H7 (cell line): Measurements from ENCODE around the gene CYREN. TPM values are rescaled to one million over a fixed set of nuclear protein-coding genes. Genes with fewer than 3 reads are reported as not detected.
A peak's percentile ranks its signal among the peaks of the same experiment; 100 is the strongest.
"Not testable (repeated sequence)": the region's sequence is repeated elsewhere in the genome, so short reads cannot be mapped to it uniquely, and the experiment has no call there.

ENCODE experiments used
- DNase-seq: peaks from one replicate; pipeline ENCODE4 v3.0.0; 2012
- H3K27me3 ChIP-seq: 2 replicates; pipeline ENCODE4 v1.6.0; 2011; ENCODE audit warnings: mild to moderate bottlenecking, low read length; ENCODE audit not compliant: control insufficient read depth, insufficient read depth
- H3K36me3 ChIP-seq: replicated peaks from 2 replicates; pipeline ENCODE4 v1.5.1; 2011; ENCODE audit warnings: low read length; ENCODE audit not compliant: control insufficient read depth, insufficient read depth
- H3K4me3 ChIP-seq: 2 replicates; pipeline ENCODE4 v1.5.1; 2011; ENCODE audit warnings: low read depth, mild to moderate bottlenecking, control low read depth, low read length, moderate library complexity; ENCODE audit not compliant: insufficient read depth
- total RNA-seq: library from RNA; depleted of rRNA; stranded (reverse); fragments of >200 nt; shearing (Covaris generic); gene quantifications from 2 replicates; pipeline ENCODE4 v1.2.3, GENCODE V29; 2014; rRNA removed

Gene CYREN
- 36.2 and 41.1 TPM in 2 replicates for total RNA-seq

GRCh38 chr7:135170274-135170997 is at the start of gene CYREN:
Gene CYREN (minus strand): TSS chr7:135170707. CDS start chr7:135168922, 1,785 bp downstream.
- H3K36me3 ChIP-seq = peaks cover 32% of the 10 kb centered on the region
- H3K4me3 ChIP-seq = peak within 1 kb of the TSS; percentile 91
- DNase-seq = peak; percentile 94
- no peaks in the 10 kb centered on the region for H3K27me3 ChIP-seq

GRCh38 chr7:135217645-135218509 is 47.4 kb upstream of the CYREN start:
- DNase-seq = no peak
- no peaks in the 10 kb centered on the region for H3K36me3 ChIP-seq
- H3K4me3 ChIP-seq = no peak overlapping the region
- H3K27me3 ChIP-seq = no peaks in the 10 kb centered on the region

GRCh38 chr7:135215698-135216097 is 45.2 kb upstream of the CYREN start:
- peaks cover 2% of the 10 kb centered on the region; the same call in 1 of the 2 replicates for H3K27me3 ChIP-seq
- no peaks in the 10 kb centered on the region for H3K36me3 ChIP-seq
- DNase-seq = no peak
- no peak overlapping the region for H3K4me3 ChIP-seq

GRCh38 chr7:135215180-135215579 is 44.7 kb upstream of the CYREN start:
- DNase-seq = no peak
- H3K4me3 ChIP-seq = no peak overlapping the region
- H3K36me3 ChIP-seq = no peaks in the 10 kb centered on the region
- H3K27me3 ChIP-seq = peaks cover 3% of the 10 kb centered on the region; the same call in 1 of the 2 replicates

GRCh38 chr7:135213831-135214230 is 43.3 kb upstream of the CYREN start:
- no peak for DNase-seq
- no peak overlapping the region for H3K4me3 ChIP-seq
- H3K36me3 ChIP-seq = no peaks in the 10 kb centered on the region

GRCh38 chr7:135211946-135212685 is 41.6 kb upstream of the CYREN start:
- H3K36me3 ChIP-seq, H3K27me3 ChIP-seq, DNase-seq: not testable (repeated sequence)
- peak overlapping the region; percentile 67 for H3K4me3 ChIP-seq

More at GRCh38 chr7:135213831-135214230, 43.3 kb upstream of the CYREN start:
- H3K27me3 ChIP-seq = peaks cover 3% of the 10 kb centered on the region; the same call in 1 of the 2 replicates

- DNase-seq = peak; percentile 100
- Histone ChIP-seq H3K36me3 (no peaks in the 10 kb centered on the region), H3K27me3 (peaks cover 3% of the 10 kb centered on the region; the same call in 1 of the 2 replicates), H3K4me3 (peak within 1 kb of the TSS; percentile 86)
These were observed 40.9 kb upstream of the CYREN start, which contains the start of gene WDR91 for GRCh38 chr7:135211179-135211945. Gene WDR91 (minus strand): TSS chr7:135211526. CDS start chr7:135211502, 24 bp downstream.

- 0 out of 2 replicates have a peak, but pooled peaks cover 1% of the 10 kb centered on the region for H3K36me3 ChIP-seq
- peak overlapping the region; percentile 86 for H3K4me3 ChIP-seq
- peaks cover 3% of the 10 kb centered on the region; the same call in 1 of the 2 replicates for H3K27me3 ChIP-seq
- no peak for DNase-seq
These were observed 40.3 kb upstream of the CYREN start for GRCh38 chr7:135210888-135211178.

GRCh38 chr7:135209225-135209834 is 38.8 kb upstream of the CYREN start:
- DNase-seq = no peak
- Histone ChIP-seq H3K4me3 (no peak overlapping the region), H3K36me3 (peaks cover 4% of the 10 kb centered on the region), H3K27me3 (peaks cover 3% of the 10 kb centered on the region; the same call in 1 of the 2 replicates)

GRCh38 chr7:135208102-135208793 is 37.7 kb upstream of the CYREN start:
- Histone ChIP-seq H3K4me3 (no peak overlapping the region), H3K27me3 (peaks cover 3% of the 10 kb centered on the region; the same call in 1 of the 2 replicates), H3K36me3 (peaks cover 6% of the 10 kb centered on the region)
- DNase-seq = no peak

- H3K4me3 ChIP-seq = no peak overlapping the region
These were observed 37.0 kb upstream of the CYREN start for GRCh38 chr7:135207406-135208101.

GRCh38 chr7:135206941-135207391 is 36.5 kb upstream of the CYREN start:
- no peak for DNase-seq
- H3K4me3 ChIP-seq = no peak overlapping the region
- peaks cover 3% of the 10 kb centered on the region; the same call in 1 of the 2 replicates for H3K27me3 ChIP-seq
- H3K36me3 ChIP-seq = peaks cover 7% of the 10 kb centered on the region

More at GRCh38 chr7:135207406-135208101, 37.0 kb upstream of the CYREN start:
- no peak for DNase-seq
- H3K36me3 ChIP-seq = peaks cover 7% of the 10 kb centered on the region
- H3K27me3 ChIP-seq = peaks cover 3% of the 10 kb centered on the region; the same call in 1 of the 2 replicates
